C4-2B (cell line): ENCODE data around the gene ERCC1.

Experiments used
- H3K27ac ChIP-seq: fragments of 450-650 bp; 2 replicates; pipeline ENCODE4 v1.5.1; 2017
- ZFX ChIP-seq: fragments of 450-650 bp; IDR thresholded peaks from 2 replicates; pipeline ENCODE4 v1.6.1; 2017
- TF ChIP-seq, protein P1 (sequence below): fragments of 450-650 bp; conservative IDR thresholded peaks from 2 replicates; pipeline ENCODE4 v1.5.1; 2017; ENCODE audit warnings: mild to moderate bottlenecking

Gene ERCC1

DNA sequence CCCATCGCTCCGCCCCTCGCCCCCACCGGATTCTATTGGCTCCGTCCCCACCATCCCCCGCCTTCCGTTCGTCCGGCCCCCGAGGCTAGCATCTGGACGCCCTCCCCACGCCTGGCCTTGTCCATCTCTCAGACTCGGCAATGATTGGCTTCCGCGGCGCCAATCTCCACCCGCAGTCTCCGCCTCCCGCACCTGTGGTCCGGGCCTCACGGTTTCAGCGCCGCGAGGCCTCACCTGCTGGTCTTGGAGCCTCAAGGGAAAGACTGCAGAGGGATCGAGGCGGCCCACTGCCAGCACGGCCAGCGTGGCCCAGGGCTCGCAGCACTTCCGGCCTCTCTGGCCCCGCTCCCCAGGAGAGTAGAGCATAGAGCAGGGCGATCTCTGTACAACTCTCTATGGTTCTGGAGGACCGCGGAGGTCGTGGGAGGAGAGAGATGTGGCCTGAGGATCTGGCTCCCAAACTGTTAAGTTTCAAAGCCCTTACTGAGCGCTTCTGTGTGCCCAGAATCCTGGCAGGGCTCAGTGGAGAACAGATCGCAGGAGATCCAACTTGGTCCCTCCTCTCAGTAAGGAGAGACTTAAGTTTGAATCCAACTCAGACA is at the start of gene ERCC1:
Gene ERCC1 (minus strand): TSS at position 329 of the 602 bp plus-strand sequence. CDS start 543 bp downstream, outside the sequence.
- peak within 1 kb of the TSS; percentile 90 for H3K27ac ChIP-seq
- TF ChIP-seq ZFX = no peak
- TF ChIP-seq, protein P1, sequence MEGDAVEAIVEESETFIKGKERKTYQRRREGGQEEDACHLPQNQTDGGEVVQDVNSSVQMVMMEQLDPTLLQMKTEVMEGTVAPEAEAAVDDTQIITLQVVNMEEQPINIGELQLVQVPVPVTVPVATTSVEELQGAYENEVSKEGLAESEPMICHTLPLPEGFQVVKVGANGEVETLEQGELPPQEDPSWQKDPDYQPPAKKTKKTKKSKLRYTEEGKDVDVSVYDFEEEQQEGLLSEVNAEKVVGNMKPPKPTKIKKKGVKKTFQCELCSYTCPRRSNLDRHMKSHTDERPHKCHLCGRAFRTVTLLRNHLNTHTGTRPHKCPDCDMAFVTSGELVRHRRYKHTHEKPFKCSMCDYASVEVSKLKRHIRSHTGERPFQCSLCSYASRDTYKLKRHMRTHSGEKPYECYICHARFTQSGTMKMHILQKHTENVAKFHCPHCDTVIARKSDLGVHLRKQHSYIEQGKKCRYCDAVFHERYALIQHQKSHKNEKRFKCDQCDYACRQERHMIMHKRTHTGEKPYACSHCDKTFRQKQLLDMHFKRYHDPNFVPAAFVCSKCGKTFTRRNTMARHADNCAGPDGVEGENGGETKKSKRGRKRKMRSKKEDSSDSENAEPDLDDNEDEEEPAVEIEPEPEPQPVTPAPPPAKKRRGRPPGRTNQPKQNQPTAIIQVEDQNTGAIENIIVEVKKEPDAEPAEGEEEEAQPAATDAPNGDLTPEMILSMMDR = no peak

DNA sequence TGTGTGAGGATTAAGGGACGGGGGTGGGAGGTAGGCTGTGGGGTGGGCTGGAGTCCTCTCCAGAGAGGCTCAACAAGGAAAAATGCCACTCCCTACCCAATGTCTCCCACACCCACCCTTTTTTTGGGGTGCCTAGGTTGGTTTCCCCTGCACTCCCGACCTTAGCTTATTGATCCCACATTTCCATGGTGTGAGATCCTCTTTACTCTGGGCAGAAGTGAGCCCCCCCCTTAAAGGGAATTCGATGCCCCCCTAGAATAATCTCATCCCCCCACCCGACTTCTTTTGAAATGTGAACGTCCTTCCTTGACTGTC is 49.6 kb upstream of the ERCC1 start:
- no peak overlapping the region for H3K27ac ChIP-seq
- TF ChIP-seq, protein P1 = no peak
- TF ChIP-seq ZFX = no peak

DNA sequence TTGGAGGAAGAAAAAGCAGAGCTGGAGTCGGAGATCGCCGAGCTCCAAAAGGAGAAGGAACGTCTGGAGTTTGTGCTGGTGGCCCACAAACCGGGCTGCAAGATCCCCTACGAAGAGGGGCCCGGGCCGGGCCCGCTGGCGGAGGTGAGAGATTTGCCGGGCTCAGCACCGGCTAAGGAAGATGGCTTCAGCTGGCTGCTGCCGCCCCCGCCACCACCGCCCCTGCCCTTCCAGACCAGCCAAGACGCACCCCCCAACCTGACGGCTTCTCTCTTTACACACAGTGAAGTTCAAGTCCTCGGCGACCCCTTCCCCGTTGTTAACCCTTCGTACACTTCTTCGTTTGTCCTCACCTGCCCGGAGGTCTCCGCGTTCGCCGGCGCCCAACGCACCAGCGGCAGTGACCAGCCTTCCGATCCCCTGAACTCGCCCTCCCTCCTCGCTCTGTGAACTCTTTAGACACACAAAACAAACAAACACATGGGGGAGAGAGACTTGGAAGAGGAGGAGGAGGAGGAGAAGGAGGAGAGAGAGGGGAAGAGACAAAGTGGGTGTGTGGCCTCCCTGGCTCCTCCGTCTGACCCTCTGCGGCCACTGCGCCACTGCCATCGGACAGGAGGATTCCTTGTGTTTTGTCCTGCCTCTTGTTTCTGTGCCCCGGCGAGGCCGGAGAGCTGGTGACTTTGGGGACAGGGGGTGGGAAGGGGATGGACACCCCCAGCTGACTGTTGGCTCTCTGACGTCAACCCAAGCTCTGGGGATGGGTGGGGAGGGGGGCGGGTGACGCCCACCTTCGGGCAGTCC is 49.0 kb upstream of the ERCC1 start:
- no peak overlapping the region for H3K27ac ChIP-seq
- no peak for TF ChIP-seq ZFX
- TF ChIP-seq, protein P1 = no peak

DNA sequence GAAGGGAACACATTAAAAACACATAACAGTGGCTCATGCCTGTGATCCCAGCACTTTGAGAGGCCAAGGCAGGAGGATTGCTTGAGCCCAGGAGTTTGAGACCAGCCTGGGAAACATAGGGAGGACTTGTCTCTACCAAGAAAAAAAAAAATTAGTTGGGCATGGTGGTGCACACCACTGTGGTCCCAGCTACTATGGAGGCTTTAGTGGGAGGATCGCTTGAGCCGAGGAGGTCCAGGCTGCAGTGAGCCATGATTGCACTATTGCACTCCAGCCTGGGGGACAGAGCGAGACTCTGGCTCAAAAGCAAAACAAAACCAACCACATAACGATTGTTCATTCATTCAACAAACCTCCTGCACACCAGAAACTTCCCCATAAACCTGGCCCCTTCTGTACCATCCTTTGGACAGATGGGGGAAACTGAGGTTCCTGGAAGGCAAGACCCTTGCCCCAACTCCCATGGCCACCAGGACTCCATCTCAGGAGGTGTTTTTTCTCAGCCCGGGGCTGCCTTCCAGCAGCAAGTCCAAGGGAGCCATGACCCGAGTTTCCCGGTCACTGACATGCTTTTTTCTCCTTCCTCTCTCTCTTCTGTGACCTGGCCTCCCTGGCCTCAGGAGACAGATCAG is 48.3 kb upstream of the ERCC1 start:
- no peak for TF ChIP-seq ZFX
- TF ChIP-seq, protein P1 = no peak
- no peak overlapping the region for H3K27ac ChIP-seq

- H3K27ac ChIP-seq = no peak overlapping the region
- TF ChIP-seq, protein P1 = no peak
- TF ChIP-seq ZFX = no peak
Measured at GRCh38 chr19:45471111-45471930, 47.6 kb upstream of the ERCC1 start.

DNA sequence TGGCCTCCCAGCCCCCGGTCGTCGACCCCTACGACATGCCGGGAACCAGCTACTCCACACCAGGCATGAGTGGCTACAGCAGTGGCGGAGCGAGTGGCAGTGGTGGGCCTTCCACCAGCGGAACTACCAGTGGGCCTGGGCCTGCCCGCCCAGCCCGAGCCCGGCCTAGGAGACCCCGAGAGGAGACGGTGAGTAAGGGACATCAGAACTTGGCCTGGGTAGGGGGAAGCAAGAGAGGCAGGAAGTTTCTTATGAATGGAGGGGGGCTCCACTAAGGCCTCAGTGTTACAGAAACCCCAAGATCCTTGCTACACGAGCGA is 47.0 kb upstream of the ERCC1 start:
- no peak for TF ChIP-seq ZFX
- TF ChIP-seq, protein P1 = no peak
- no peak overlapping the region for H3K27ac ChIP-seq
